H9 (cell line): Measurements from ENCODE around the gene SIGMAR1. TPM values are rescaled to one million over a fixed set of nuclear protein-coding genes. Genes with fewer than 3 reads are reported as not detected.

Experiments used
- DNase-seq: peaks from one replicate; pipeline ENCODE4 v3.0.0-alpha.2; 2017
- H2AFZ ChIP-seq: one replicate; pipeline ENCODE4 v1.6.1; 2013; ENCODE audit warnings: mild to moderate bottlenecking, low read length, control low read depth, moderate library complexity
- H2AK5ac ChIP-seq: 2 replicates; pipeline ENCODE4 v1.6.1; 2013; ENCODE audit warnings: low read length, control low read depth, mixed read lengths; ENCODE audit not compliant: insufficient read length
- H2BK120ac ChIP-seq: one replicate; pipeline ENCODE4 v1.6.1; 2013; ENCODE audit warnings: low read depth, mild to moderate bottlenecking, low read length, control low read depth, inconsistent platforms; ENCODE audit not compliant: poor library complexity, severe bottlenecking
- H2BK12ac ChIP-seq: 2 replicates; pipeline ENCODE4 v1.6.1; 2013; ENCODE audit warnings: low read length, control low read depth, mixed read lengths, low read depth; ENCODE audit not compliant: insufficient read length
- H2BK15ac ChIP-seq: 2 replicates; pipeline ENCODE4 v1.6.1; 2013; ENCODE audit warnings: low read depth, low read length, control low read depth
- H2BK20ac ChIP-seq: one replicate; pipeline ENCODE4 v1.6.1; 2013; ENCODE audit warnings: low read depth, mild to moderate bottlenecking, low read length, control low read depth, inconsistent platforms; ENCODE audit not compliant: poor library complexity, severe bottlenecking
- H2BK5ac ChIP-seq: 2 replicates; pipeline ENCODE4 v1.6.1; 2013; ENCODE audit warnings: low read length, control low read depth, mixed read lengths; ENCODE audit not compliant: insufficient read length
- H3K14ac ChIP-seq: 2 replicates; pipeline ENCODE4 v1.6.1; 2013; ENCODE audit warnings: low read length, control low read depth; ENCODE audit not compliant: insufficient read depth
- H3K18ac ChIP-seq: 2 replicates; pipeline ENCODE4 v1.6.1; 2013; ENCODE audit warnings: low read depth, mild to moderate bottlenecking, mixed read lengths, low read length, control low read depth; ENCODE audit not compliant: insufficient read length
- H3K23ac ChIP-seq: 2 replicates; pipeline ENCODE4 v1.6.1; 2013; ENCODE audit warnings: low read length, control low read depth, mixed read lengths, low read depth; ENCODE audit not compliant: insufficient read length
- H3K23me2 ChIP-seq: 2 replicates; pipeline ENCODE4 v1.6.1; 2013; ENCODE audit warnings: low read depth, mild to moderate bottlenecking, mixed read lengths, low read length, control low read depth; ENCODE audit not compliant: insufficient read length, poor library complexity, severe bottlenecking
- H3K27ac ChIP-seq: 2 replicates; pipeline ENCODE4 v1.5.1; 2013; ENCODE audit warnings: low read length, control low read depth, mixed read lengths, low read depth; ENCODE audit not compliant: insufficient read length
- H3K27me3 ChIP-seq: 2 replicates; pipeline ENCODE4 v1.6.1; 2013; ENCODE audit warnings: low read length, control low read depth, inconsistent platforms; ENCODE audit not compliant: insufficient read depth
- H3K4ac ChIP-seq: 2 replicates; pipeline ENCODE4 v1.6.1; 2013; ENCODE audit warnings: low read depth, mild to moderate bottlenecking, control low read depth, inconsistent platforms, low read length, moderate library complexity
- H3K4me1 ChIP-seq: 2 replicates; pipeline ENCODE4 v1.6.1; 2013; ENCODE audit warnings: low read length, control low read depth, inconsistent platforms; ENCODE audit not compliant: insufficient read depth
- H3K4me2 ChIP-seq: 2 replicates; pipeline ENCODE4 v1.6.1; 2013; ENCODE audit warnings: low read length, control low read depth, mixed read lengths; ENCODE audit not compliant: insufficient read length, insufficient read depth
- H3K56ac ChIP-seq: 2 replicates; pipeline ENCODE4 v1.6.1; 2013; ENCODE audit warnings: low read depth, mild to moderate bottlenecking, mixed read lengths, low read length, control low read depth; ENCODE audit not compliant: insufficient read length
- H3K79me1 ChIP-seq: 2 replicates; pipeline ENCODE4 v1.6.1; 2013; ENCODE audit warnings: low read depth, mild to moderate bottlenecking, moderate library complexity, low read length, control low read depth, inconsistent platforms; ENCODE audit not compliant: insufficient read depth, poor library complexity, severe bottlenecking
- H3K79me2 ChIP-seq: 2 replicates; pipeline ENCODE4 v1.6.1; 2013; ENCODE audit warnings: low read length, control low read depth, inconsistent platforms; ENCODE audit not compliant: insufficient read depth
- H3K9ac ChIP-seq: 2 replicates; pipeline ENCODE4 v1.6.1; 2013; ENCODE audit warnings: low read length, control low read depth, mixed read lengths; ENCODE audit not compliant: insufficient read length; ENCODE audit errors: extremely low read depth
- H3K9me3 ChIP-seq: one replicate; pipeline ENCODE4 v1.6.1; 2013; ENCODE audit warnings: low read depth, low read length, inconsistent platforms; ENCODE audit not compliant: control insufficient read depth
- H3T11ph ChIP-seq: one replicate; pipeline ENCODE4 v1.6.1; 2013; ENCODE audit warnings: mild to moderate bottlenecking, low read length, control low read depth, inconsistent platforms
- H4K20me1 ChIP-seq: one replicate; pipeline ENCODE4 v1.6.1; 2013; ENCODE audit not compliant: control insufficient read depth, insufficient read length, insufficient read depth
- H4K5ac ChIP-seq: 2 replicates; pipeline ENCODE4 v1.6.1; 2013; ENCODE audit warnings: low read depth, mild to moderate bottlenecking, mixed read lengths, low read length, control low read depth; ENCODE audit not compliant: insufficient read length
- H4K8ac ChIP-seq: replicated peaks from 2 replicates; pipeline ENCODE4 v1.6.1; 2013; ENCODE audit warnings: low read length, control low read depth, mixed read lengths, low read depth; ENCODE audit not compliant: insufficient read length
- H4K91ac ChIP-seq: 2 replicates; pipeline ENCODE4 v1.6.1; 2013; ENCODE audit warnings: low read depth, mild to moderate bottlenecking, moderate library complexity, mixed read lengths, low read length, control low read depth; ENCODE audit not compliant: insufficient read length
- H3K27ac Mint-ChIP-seq, 3 experiments: 2 replicates in 2 of 3; 3 replicates in 1 of 3; pipeline ENCODE4 v1.8.0; 2020 to 2021; ENCODE audit warnings: mixed read lengths in 3 of 3, mild to moderate bottlenecking in 1 of 3, moderate library complexity in 1 of 3
- H3K27me3 Mint-ChIP-seq: 2 replicates; pipeline ENCODE4 v1.8.0; 2021; ENCODE audit warnings: low read depth, mild to moderate bottlenecking, moderate library complexity, mixed read lengths
- H3K36me3 Mint-ChIP-seq, 3 experiments: 2 replicates in 2 of 3; 3 replicates in 1 of 3; pipeline ENCODE4 v1.8.0; 2020 to 2021; ENCODE audit warnings: low read depth in 3 of 3, mixed read lengths in 3 of 3; ENCODE audit not compliant: insufficient read depth in 1 of 3
- H3K4me1 Mint-ChIP-seq, 2 experiments: 2 replicates each; pipeline ENCODE4 v1.8.0; 2020; ENCODE audit warnings: mixed read lengths in 2 of 2
- H3K4me3 Mint-ChIP-seq, 2 experiments: 2 replicates in 1 of 2; 3 replicates in 1 of 2; pipeline ENCODE4 v1.8.0; 2020 to 2021; ENCODE audit warnings: mild to moderate bottlenecking in 2 of 2, mixed read lengths in 2 of 2, moderate library complexity in 1 of 2
- H3K9me3 Mint-ChIP-seq, 2 experiments: 2 replicates in 1 of 2; 3 replicates in 1 of 2; pipeline ENCODE4 v1.8.0; 2020; ENCODE audit warnings: mild to moderate bottlenecking in 2 of 2, mixed read lengths in 2 of 2, moderate library complexity in 1 of 2
- WGBS: extraction: QIAGEN DNeasy Blood & Tissue Kit; methylation state at CpG from one replicate; pipeline ENCODE4 v1.1.7; 2013; ENCODE audit warnings: missing lambda C conversion rate, low lambda C conversion rate, mixed read lengths; ENCODE audit not compliant: insufficient read length; ENCODE audit errors: extremely low coverage; 5-methylcytosine and 5-hydroxymethylcytosine counted together
- total RNA-seq: library from RNA; stranded (reverse); gene quantifications from 2 replicates; pipeline ENCODE4 v1.2.1, GENCODE V29; 2021
- TF ChIP-seq, protein P1 (sequence below): fragments of 200-600 bp; sonication (generic); conservative IDR thresholded peaks from 3 replicates; pipeline ENCODE4 v1.8.0; 2021; ENCODE audit warnings: antibody characterized with exemption, mild to moderate bottlenecking

SIGMAR1 gene
- total RNA-seq, 1 experiment from 2014 or later = 68.3 TPM

DNA sequence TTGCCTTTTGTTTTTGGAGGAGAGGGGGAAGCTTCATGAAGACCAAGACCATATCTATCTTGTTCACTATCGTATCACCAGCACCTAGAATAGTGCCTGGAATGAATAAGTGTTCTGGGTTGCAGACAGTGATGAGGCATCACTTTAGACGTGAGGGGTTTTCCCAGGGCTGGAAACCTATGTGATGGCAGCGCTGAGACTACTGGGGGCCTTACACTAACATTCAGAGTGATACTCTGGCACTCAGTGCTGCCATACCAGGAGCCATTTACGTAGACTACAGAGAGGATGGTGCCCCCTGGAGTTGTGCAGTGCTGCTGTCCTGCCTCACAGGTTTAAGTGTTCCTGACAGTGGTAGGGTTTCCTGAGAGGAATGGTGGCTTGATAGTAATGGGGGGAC is 46.6 kb upstream of the SIGMAR1 start:
- Mint-ChIP-seq H3K36me3 (no peaks in the 10 kb centered on the region; a peak in 1 of 7 replicates), H3K27me3 (no peaks in the 10 kb centered on the region; the same call in none of the 2 replicates), H3K4me1 (peaks cover 13 to 17% of the 10 kb centered on the region in 2 experiments), H3K4me3 (no peak overlapping the region), H3K27ac (no peak overlapping the region), H3K9me3 (no peaks in the 10 kb centered on the region)
- Histone ChIP-seq H2BK12ac (no peak overlapping the region), H3K79me2 (no peaks in the 10 kb centered on the region), H2BK120ac (no peak overlapping the region), H2BK20ac (no peak overlapping the region), H3K9ac (no peak overlapping the region), H4K20me1 (no peaks in the 10 kb centered on the region), H3K23me2 (no peaks in the 10 kb centered on the region), H4K8ac (no peak overlapping the region), H3K4me1 (peaks cover 8% of the 10 kb centered on the region; the same call in 1 of the 2 replicates), H3K23ac (no peak overlapping the region), H3K56ac (no peak overlapping the region), H2BK5ac (no peak overlapping the region), H2AFZ (no peak overlapping the region), H4K5ac (no peak overlapping the region), H2AK5ac (no peak overlapping the region), H3K79me1 (no peaks in the 10 kb centered on the region), H3K4me2 (no peak overlapping the region), H2BK15ac (no peak overlapping the region), H3K18ac (no peak overlapping the region), H4K91ac (no peak overlapping the region), H3K14ac (no peak overlapping the region), H3K27me3 (no peaks in the 10 kb centered on the region), H3K4ac (no peak overlapping the region), H3T11ph (no peak overlapping the region), H3K9me3 (no peaks in the 10 kb centered on the region), H3K27ac (no peak overlapping the region)
- DNase-seq = no peak
- TF ChIP-seq, protein P1, sequence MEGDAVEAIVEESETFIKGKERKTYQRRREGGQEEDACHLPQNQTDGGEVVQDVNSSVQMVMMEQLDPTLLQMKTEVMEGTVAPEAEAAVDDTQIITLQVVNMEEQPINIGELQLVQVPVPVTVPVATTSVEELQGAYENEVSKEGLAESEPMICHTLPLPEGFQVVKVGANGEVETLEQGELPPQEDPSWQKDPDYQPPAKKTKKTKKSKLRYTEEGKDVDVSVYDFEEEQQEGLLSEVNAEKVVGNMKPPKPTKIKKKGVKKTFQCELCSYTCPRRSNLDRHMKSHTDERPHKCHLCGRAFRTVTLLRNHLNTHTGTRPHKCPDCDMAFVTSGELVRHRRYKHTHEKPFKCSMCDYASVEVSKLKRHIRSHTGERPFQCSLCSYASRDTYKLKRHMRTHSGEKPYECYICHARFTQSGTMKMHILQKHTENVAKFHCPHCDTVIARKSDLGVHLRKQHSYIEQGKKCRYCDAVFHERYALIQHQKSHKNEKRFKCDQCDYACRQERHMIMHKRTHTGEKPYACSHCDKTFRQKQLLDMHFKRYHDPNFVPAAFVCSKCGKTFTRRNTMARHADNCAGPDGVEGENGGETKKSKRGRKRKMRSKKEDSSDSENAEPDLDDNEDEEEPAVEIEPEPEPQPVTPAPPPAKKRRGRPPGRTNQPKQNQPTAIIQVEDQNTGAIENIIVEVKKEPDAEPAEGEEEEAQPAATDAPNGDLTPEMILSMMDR = peak; percentile 19; the same call in 1 of the 3 replicates
- no CpG with 5 or more reads among the region's 4 CpGs for WGBS
